GM23338 (cell line): Measurements from ENCODE around the gene SH3RF3. TPM values are rescaled to one million over a fixed set of nuclear protein-coding genes. Genes with fewer than 3 reads are reported as not detected.

Experiments
- ATAC-seq: fragments of 200-7000 bp; cut with Tn5 transposase; 3 replicates; pipeline ENCODE4 v1.9.1; 2020
- DNase-seq: peaks from one replicate; pipeline ENCODE4 v3.0.0-alpha.2; 2015; ENCODE audit warnings: low spot score
- H2AFZ ChIP-seq: fragments of 200-600 bp; sonication (generic); 2 replicates; pipeline ENCODE4 v1.8.0; 2016; ENCODE audit warnings: antibody characterized with exemption, mild to moderate bottlenecking, moderate library complexity
- H3F3A ChIP-seq: fragments of 200-600 bp; sonication (generic); replicated peaks from 2 replicates; pipeline ENCODE4 v1.8.0; 2017; ENCODE audit warnings: antibody characterized with exemption, mixed run types, low read depth
- H3K27ac ChIP-seq: fragments of 200-600 bp; sonication (generic); 2 replicates; pipeline ENCODE4 v1.6.1; 2016; ENCODE audit warnings: low read depth
- H3K27me3 ChIP-seq: fragments of 200-600 bp; sonication (generic); 2 replicates; pipeline ENCODE4 v1.8.0; 2016; ENCODE audit warnings: mild to moderate bottlenecking, mixed run types, moderate library complexity; ENCODE audit not compliant: insufficient read depth
- H3K36me3 ChIP-seq: fragments of 200-600 bp; sonication (generic); 2 replicates; pipeline ENCODE4 v1.8.0; 2016; ENCODE audit warnings: mild to moderate bottlenecking; ENCODE audit not compliant: insufficient read depth
- H3K4me1 ChIP-seq: fragments of 200-600 bp; sonication (generic); 2 replicates; pipeline ENCODE4 v1.8.0; 2016; ENCODE audit warnings: mild to moderate bottlenecking, moderate library complexity; ENCODE audit not compliant: insufficient read depth
- H3K4me2 ChIP-seq: fragments of 200-600 bp; sonication (generic); 2 replicates; pipeline ENCODE4 v1.7.1; 2017; ENCODE audit warnings: mixed run types
- H3K4me3 ChIP-seq: fragments of 200-600 bp; sonication (generic); 2 replicates; pipeline ENCODE4 v1.6.1; 2016; ENCODE audit warnings: mixed run types
- H3K79me2 ChIP-seq: fragments of 200-600 bp; sonication (generic); replicated peaks from 2 replicates; pipeline ENCODE4 v1.8.0; 2017; ENCODE audit warnings: mild to moderate bottlenecking; ENCODE audit not compliant: insufficient read depth
- H3K9me2 ChIP-seq: fragments of 200-600 bp; sonication (generic); 2 replicates; pipeline ENCODE4 v1.8.0; 2017; ENCODE audit not compliant: insufficient read depth
- H4K20me1 ChIP-seq: fragments of 200-600 bp; sonication (generic); replicated peaks from 2 replicates; pipeline ENCODE4 v1.8.0; 2017; ENCODE audit warnings: mild to moderate bottlenecking; ENCODE audit not compliant: insufficient read depth
- H3K27ac Mint-ChIP-seq: 2 replicates; pipeline ENCODE4 v1.8.0; 2020; ENCODE audit warnings: inconsistent platforms, mild to moderate bottlenecking, moderate library complexity, mixed read lengths
- H3K27me3 Mint-ChIP-seq: 3 replicates; pipeline ENCODE4 v1.8.0; 2022; ENCODE audit warnings: low read depth, mild to moderate bottlenecking, moderate library complexity, mixed read lengths, inconsistent platforms; ENCODE audit not compliant: insufficient read depth, poor library complexity
- H3K36me3 Mint-ChIP-seq: 3 replicates; pipeline ENCODE4 v1.8.0; 2021; ENCODE audit warnings: low read depth, mild to moderate bottlenecking, inconsistent platforms, moderate library complexity, mixed read lengths
- H3K4me1 Mint-ChIP-seq: 3 replicates; pipeline ENCODE4 v1.8.0; 2020; ENCODE audit warnings: mild to moderate bottlenecking, inconsistent platforms, mixed read lengths
- H3K4me3 Mint-ChIP-seq: 3 replicates; pipeline ENCODE4 v1.8.0; 2021; ENCODE audit warnings: moderate library complexity, mild to moderate bottlenecking, inconsistent platforms, mixed read lengths
- H3K9me3 Mint-ChIP-seq: 3 replicates; pipeline ENCODE4 v1.8.0; 2020; ENCODE audit warnings: moderate library complexity, mild to moderate bottlenecking, inconsistent platforms, mixed read lengths
- ETS1 ChIP-seq: IDR thresholded peaks from 2 replicates; pipeline ENCODE4 v1.6.1; 2016; ENCODE audit warnings: antibody characterized with exemption
- EZH2 ChIP-seq: fragments of 200-600 bp; sonication (generic); IDR thresholded peaks from one replicate; pipeline ENCODE4 v1.8.0; 2017; ENCODE audit warnings: antibody characterized with exemption, mild to moderate bottlenecking, low read depth; ENCODE audit not compliant: unreplicated experiment
- EZH2phosphoT487 ChIP-seq: fragments of 200-600 bp; sonication (generic); IDR thresholded peaks from one replicate; pipeline ENCODE4 v1.8.1; 2018; ENCODE audit warnings: antibody characterized with exemption; ENCODE audit not compliant: unreplicated experiment
- JUNB ChIP-seq: IDR thresholded peaks from one replicate; pipeline ENCODE4 v1.6.1; 2016; ENCODE audit warnings: antibody characterized with exemption; ENCODE audit not compliant: unreplicated experiment
- NANOG ChIP-seq: IDR thresholded peaks from 2 replicates; pipeline ENCODE4 v1.6.1; 2016; ENCODE audit warnings: antibody characterized with exemption, borderline replicate concordance
- POLR2AphosphoS5 ChIP-seq: IDR thresholded peaks from 2 replicates; pipeline ENCODE4 v1.6.1; 2016; ENCODE audit warnings: antibody characterized with exemption, low read depth
- STAT1 ChIP-seq: IDR thresholded peaks from one replicate; pipeline ENCODE4 v1.6.1; 2016; ENCODE audit warnings: antibody characterized with exemption; ENCODE audit not compliant: unreplicated experiment
- ZNF114 ChIP-seq: fragments of 250-450 bp; sonication (Bioruptor Pico); IDR thresholded peaks from 2 replicates; pipeline ENCODE4 v1.5.0; 2020; ENCODE audit warnings: mild to moderate bottlenecking, moderate library complexity
- polyA plus RNA-seq: library from polyadenylated mRNA; unstranded; fragments of >200 nt; fragmentation: Nextera tagmentation; extraction: Ambion mirVana; gene quantifications from 2 replicates; pipeline ENCODE4 v1.2.1, GENCODE V29; 2016
- total RNA-seq: library from RNA; depleted of rRNA; stranded (reverse); fragments of >200 nt; shearing (Covaris generic); gene quantifications from 2 replicates; pipeline ENCODE4 v1.2.3, GENCODE V29; 2014
- TF ChIP-seq, protein P1 (sequence below): IDR thresholded peaks from one replicate; pipeline ENCODE4 v1.6.1; 2018; ENCODE audit warnings: antibody characterized with exemption; ENCODE audit not compliant: unreplicated experiment
- TF ChIP-seq, protein P2 (sequence below): fragments of 250-450 bp; sonication (Bioruptor Pico); IDR thresholded peaks from 2 replicates; pipeline ENCODE4 v1.5.0; 2020; ENCODE audit warnings: mild to moderate bottlenecking, moderate library complexity

The SH3RF3 gene
- total and polyA plus RNA-seq, 2 experiments from 2014 or later, result 0.11 to 0.63 TPM

DNA sequence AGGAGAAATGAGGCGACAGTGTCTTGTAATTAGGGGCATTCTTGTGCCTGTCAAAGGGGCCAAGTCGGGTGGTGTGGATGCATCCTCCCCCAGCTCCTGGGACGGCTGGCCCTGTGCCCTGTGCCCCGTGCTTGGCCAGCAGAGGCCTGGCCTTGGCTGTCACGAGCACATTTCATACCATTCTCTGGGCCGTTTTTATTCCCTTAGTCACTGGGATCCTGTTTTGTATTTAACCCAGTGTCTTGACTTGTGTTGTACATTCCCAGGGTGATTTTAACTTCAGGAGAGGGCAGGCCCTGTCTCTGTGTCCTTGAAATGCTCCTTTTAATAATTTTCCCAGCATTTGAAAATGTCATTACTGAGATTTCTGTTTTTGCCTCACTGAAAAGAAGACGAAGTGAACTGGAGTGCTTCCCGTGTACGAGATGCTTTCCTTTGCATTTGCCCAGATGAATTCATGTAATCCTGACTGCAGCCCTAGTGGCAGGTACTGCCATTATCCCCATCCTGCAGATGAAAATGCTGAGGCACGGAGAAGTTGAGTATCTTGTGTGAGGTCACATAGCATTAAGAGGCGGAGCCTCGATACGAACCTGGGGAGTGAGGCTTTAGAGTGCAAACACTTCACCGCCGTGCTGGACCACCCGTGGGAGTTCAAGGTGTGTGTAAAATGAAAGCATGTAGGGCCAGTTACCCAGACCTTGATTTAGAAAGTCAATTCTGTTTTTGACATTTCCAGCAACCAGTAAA lies 57.0 kb downstream of the SH3RF3 start (continued):
- TF ChIP-seq EZH2, result no peak
- TF ChIP-seq STAT1, result no peak
- TF ChIP-seq ETS1, result no peak
- TF ChIP-seq EZH2phosphoT487, result no peak
- TF ChIP-seq, protein P1, sequence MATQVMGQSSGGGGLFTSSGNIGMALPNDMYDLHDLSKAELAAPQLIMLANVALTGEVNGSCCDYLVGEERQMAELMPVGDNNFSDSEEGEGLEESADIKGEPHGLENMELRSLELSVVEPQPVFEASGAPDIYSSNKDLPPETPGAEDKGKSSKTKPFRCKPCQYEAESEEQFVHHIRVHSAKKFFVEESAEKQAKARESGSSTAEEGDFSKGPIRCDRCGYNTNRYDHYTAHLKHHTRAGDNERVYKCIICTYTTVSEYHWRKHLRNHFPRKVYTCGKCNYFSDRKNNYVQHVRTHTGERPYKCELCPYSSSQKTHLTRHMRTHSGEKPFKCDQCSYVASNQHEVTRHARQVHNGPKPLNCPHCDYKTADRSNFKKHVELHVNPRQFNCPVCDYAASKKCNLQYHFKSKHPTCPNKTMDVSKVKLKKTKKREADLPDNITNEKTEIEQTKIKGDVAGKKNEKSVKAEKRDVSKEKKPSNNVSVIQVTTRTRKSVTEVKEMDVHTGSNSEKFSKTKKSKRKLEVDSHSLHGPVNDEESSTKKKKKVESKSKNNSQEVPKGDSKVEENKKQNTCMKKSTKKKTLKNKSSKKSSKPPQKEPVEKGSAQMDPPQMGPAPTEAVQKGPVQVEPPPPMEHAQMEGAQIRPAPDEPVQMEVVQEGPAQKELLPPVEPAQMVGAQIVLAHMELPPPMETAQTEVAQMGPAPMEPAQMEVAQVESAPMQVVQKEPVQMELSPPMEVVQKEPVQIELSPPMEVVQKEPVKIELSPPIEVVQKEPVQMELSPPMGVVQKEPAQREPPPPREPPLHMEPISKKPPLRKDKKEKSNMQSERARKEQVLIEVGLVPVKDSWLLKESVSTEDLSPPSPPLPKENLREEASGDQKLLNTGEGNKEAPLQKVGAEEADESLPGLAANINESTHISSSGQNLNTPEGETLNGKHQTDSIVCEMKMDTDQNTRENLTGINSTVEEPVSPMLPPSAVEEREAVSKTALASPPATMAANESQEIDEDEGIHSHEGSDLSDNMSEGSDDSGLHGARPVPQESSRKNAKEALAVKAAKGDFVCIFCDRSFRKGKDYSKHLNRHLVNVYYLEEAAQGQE, result no peak
- no peak for TF ChIP-seq JUNB

DNA sequence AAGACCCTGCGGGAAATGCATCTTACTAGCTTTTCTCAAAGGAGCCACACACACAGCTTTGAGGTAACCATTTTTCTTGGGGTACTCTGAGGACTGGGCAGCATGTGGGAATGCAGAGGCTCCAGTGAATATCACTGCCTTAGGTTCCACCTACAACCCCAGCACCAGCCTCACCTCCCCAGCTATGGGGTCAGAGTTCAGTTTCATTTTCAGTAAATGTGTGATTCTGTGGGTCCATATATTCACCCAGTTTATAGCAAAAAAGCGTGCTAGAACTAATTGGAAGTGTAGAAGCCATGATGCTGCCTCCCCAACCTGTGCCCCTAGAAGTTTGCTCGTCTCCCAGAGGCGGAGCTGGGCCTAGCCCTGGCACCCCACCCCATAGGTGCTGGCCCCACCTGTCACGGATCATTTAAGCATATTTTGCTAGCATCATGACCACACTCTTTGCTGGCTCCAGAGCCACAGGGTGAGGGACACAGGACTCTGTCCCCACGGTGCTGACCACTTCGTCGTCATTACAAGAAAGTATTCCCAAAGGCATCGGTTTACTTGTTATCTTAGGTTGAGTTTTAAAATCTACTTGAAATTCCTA lies 57.7 kb downstream of the SH3RF3 start:
- no peak overlapping the region for H3K4me3 ChIP-seq
- H3K27ac Mint-ChIP-seq, result no peak overlapping the region
- H3K27me3 ChIP-seq, result no peaks in the 10 kb centered on the region
- no peaks in the 10 kb centered on the region for H3K9me3 Mint-ChIP-seq
- DNase-seq, result no peak
- no peak overlapping the region for H2AFZ ChIP-seq
- no peaks in the 10 kb centered on the region for H3K27me3 Mint-ChIP-seq
- no peaks in the 10 kb centered on the region for H3F3A ChIP-seq
- H3K4me3 Mint-ChIP-seq, result no peak overlapping the region
- no peaks in the 10 kb centered on the region for H3K9me2 ChIP-seq
- no peaks in the 10 kb centered on the region for H3K4me1 Mint-ChIP-seq
- no peak overlapping the region for H3K27ac ChIP-seq
- no peaks in the 10 kb centered on the region for H3K36me3 Mint-ChIP-seq
- no peaks in the 10 kb centered on the region for H3K36me3 ChIP-seq
- H4K20me1 ChIP-seq, result no peaks in the 10 kb centered on the region
- H3K4me2 ChIP-seq, result no peak overlapping the region
- ATAC-seq, result no peak
- no peaks in the 10 kb centered on the region for H3K4me1 ChIP-seq
- H3K79me2 ChIP-seq, result no peaks in the 10 kb centered on the region
- TF ChIP-seq, protein P2, sequence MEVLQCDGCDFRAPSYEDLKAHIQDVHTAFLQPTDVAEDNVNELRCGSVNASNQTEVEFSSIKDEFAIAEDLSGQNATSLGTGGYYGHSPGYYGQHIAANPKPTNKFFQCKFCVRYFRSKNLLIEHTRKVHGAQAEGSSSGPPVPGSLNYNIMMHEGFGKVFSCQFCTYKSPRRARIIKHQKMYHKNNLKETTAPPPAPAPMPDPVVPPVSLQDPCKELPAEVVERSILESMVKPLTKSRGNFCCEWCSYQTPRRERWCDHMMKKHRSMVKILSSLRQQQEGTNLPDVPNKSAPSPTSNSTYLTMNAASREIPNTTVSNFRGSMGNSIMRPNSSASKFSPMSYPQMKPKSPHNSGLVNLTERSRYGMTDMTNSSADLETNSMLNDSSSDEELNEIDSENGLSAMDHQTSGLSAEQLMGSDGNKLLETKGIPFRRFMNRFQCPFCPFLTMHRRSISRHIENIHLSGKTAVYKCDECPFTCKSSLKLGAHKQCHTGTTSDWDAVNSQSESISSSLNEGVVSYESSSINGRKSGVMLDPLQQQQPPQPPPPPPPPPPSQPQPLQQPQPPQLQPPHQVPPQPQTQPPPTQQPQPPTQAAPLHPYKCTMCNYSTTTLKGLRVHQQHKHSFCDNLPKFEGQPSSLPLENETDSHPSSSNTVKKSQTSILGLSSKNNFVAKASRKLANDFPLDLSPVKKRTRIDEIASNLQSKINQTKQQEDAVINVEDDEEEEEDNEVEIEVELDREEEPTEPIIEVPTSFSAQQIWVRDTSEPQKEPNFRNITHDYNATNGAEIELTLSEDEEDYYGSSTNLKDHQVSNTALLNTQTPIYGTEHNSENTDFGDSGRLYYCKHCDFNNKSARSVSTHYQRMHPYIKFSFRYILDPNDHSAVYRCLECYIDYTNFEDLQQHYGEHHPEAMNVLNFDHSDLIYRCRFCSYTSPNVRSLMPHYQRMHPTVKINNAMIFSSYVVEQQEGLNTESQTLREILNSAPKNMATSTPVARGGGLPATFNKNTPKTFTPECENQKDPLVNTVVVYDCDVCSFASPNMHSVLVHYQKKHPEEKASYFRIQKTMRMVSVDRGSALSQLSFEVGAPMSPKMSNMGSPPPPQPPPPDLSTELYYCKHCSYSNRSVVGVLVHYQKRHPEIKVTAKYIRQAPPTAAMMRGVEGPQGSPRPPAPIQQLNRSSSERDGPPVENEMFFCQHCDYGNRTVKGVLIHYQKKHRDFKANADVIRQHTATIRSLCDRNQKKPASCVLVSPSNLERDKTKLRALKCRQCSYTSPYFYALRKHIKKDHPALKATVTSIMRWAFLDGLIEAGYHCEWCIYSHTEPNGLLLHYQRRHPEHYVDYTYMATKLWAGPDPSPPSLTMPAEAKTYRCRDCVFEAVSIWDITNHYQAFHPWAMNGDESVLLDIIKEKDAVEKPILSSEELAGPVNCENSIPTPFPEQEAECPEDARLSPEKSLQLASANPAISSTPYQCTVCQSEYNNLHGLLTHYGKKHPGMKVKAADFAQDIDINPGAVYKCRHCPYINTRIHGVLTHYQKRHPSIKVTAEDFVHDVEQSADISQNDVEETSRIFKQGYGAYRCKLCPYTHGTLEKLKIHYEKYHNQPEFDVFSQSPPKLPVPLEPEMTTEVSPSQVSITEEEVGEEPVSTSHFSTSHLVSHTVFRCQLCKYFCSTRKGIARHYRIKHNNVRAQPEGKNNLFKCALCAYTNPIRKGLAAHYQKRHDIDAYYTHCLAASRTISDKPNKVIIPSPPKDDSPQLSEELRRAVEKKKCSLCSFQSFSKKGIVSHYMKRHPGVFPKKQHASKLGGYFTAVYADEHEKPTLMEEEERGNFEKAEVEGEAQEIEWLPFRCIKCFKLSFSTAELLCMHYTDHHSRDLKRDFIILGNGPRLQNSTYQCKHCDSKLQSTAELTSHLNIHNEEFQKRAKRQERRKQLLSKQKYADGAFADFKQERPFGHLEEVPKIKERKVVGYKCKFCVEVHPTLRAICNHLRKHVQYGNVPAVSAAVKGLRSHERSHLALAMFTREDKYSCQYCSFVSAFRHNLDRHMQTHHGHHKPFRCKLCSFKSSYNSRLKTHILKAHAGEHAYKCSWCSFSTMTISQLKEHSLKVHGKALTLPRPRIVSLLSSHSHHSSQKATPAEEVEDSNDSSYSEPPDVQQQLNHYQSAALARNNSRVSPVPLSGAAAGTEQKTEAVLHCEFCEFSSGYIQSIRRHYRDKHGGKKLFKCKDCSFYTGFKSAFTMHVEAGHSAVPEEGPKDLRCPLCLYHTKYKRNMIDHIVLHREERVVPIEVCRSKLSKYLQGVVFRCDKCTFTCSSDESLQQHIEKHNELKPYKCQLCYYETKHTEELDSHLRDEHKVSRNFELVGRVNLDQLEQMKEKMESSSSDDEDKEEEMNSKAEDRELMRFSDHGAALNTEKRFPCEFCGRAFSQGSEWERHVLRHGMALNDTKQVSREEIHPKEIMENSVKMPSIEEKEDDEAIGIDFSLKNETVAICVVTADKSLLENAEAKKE (CRISPR knock-in tag), result no peak
- TF ChIP-seq ZNF114 (CRISPR knock-in tag) (no peak), POLR2AphosphoS5 (no peak), NANOG (no peak), STAT1 (no peak)
- TF ChIP-seq, protein P1, result no peak
